GM18909 (cell line): Measurements from ENCODE around the gene SIPA1L3.

Experiments
- ATAC-seq: cut with Tn5 transposase; IDR thresholded peaks from one replicate; pipeline ENCODE4 v1.9.1; 2021; ENCODE audit warnings: mild to moderate bottlenecking; ENCODE audit not compliant: unreplicated experiment, poor library complexity

The SIPA1L3 gene

DNA sequence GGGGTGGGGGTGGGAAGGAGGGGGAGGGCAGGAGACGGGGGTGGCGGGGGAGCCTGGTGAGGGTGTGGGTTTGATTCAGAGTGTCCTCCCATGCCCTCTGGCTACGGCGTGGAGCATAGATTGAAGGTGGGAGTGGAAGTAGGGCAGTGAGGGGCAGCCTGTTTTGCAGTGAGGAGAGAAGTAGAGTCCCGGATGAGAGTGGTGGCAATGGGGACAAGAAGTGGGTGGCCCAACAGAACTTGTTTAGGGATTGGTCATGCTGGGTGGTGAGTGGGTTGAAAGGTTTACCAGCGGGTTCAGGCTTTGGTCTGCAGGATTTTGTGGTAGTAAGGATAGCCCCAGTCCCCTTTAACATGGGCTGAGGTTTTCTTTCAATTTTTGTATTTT, 35.5 kb downstream of the SIPA1L3 start:
- no peak for ATAC-seq

DNA sequence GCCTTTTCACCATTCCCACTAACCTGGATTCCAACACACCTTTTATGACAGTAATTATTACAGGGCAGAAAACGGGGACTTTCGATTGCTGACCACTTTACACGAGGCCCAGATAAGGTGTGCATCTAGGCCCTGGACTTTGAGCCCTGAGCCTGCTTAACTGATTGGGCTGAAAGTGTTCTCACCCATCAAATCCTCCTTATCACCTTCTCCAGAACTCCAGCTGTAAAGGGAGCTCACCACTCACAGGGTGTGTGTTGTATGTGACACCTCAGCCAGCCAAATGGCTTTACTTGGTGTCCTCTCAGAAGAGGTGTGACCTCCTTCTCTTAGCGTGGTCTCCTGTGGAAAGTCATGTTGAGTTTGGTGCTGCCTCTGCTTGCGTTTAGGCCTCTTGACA, 36.5 kb downstream of the SIPA1L3 start:
- no peak for ATAC-seq

DNA sequence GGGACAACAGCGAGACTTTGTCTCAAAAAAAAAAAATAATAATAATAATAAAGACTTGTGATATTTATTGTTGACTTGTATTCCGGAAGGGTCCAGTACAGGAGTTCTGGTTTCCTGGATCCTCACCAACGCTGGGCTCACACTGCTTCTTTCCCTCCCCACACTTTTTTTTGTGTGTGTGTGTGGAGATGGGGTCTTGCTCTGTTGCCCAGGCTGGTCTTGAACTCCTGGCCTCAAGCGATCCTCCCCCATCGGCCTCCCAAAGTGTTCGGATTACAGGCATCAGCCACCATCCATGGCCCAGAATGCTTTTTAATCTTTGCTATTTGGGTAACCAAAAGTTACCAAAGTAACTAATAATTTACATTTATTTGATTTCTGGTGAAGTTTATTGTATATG, 39.1 kb downstream of the SIPA1L3 start:
- ATAC-seq = no peak

DNA sequence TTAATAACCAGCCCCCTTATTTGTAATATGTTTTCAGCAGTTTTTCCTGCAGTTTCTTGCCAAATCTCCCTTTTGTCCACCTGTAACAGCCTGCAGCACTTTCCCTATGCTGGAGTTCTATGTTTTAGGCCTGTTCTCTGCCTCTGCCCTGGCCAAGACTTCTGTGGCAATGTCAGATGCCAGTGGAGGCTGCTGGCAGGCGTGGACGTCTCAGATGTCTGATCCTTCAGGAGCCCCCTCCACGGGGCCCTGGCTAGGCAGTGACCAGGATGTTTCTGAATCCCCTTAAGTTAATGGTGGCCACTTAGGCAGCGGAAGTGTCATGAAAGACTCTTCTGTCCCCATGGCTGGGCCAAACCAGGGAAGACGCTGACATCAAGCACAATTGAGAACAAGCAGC, 40.8 kb downstream of the SIPA1L3 start:
- no peak for ATAC-seq

DNA sequence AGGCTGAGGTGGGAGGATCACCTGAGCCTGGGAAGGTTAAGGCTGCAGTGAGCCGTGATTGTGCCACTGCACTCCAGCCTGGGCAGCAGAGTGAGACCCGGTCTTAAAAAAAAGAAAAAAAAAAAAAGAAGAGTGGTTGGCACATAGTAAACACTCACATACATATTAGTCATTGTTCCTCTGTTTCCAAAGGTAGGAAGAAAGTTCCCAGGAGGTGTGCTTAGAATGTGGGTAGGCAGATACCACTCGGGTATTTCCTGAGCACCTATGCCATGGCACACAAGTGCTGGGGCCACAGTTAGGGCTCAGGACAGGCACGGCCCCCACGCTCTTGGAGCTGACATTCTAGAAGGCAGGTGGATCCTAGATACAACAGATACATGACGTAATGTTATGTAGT, 41.4 kb downstream of the SIPA1L3 start:
- ATAC-seq = no peak

DNA sequence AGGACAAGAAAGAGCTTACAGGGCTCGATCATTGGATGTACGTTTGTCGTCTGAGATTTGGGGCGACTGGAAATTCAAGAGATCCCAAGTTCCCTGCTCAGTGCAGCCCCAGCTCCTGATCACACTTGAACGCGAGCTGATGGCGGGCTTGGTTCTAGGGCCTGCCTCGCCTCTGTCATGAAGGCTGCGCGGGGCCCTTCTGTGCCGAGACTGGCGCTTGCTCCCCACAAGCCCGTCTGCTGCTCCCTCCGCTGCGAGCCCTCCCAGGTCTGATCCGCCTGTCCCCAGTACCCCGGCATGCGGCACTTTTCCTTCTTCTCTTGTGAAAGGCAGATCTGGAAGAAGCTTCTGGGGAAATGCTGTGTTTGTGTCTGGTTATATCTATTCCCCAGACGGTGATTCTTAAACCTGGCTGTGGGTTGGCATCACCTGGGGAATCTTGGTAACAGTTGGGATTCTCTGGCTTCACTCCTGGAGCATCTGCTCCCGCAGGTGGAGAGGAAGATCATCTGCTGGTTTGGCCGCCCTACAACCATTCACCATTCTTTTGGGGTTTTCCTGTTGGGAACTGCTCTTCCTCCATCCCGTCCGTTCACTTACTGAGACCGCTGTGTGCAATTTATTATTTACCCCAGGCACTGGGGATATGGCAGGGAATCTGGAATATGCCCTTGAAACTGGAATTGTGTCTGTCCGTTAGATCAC, 43.6 kb downstream of the SIPA1L3 start:
- no peak for ATAC-seq

DNA sequence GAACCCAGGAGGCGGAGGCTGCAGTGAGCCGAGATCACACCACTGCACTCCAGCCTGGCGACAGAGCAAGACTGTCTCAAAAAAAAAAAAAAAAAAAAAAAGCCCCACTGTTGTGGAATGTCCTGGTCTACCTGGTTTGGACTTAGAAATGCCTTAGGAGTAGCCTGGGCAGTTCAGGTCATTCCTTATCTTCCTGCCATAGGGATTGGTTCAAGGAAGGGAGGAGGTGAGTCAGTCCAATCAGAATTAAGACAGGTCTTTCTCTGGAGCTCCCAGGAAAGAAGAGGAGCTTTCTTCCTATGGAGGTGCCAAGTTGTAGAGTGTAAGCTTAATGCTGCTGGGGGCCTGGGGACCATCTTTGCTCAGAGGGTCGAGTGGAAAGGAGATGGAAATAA, 44.8 kb downstream of the SIPA1L3 start:
- ATAC-seq = no peak

DNA sequence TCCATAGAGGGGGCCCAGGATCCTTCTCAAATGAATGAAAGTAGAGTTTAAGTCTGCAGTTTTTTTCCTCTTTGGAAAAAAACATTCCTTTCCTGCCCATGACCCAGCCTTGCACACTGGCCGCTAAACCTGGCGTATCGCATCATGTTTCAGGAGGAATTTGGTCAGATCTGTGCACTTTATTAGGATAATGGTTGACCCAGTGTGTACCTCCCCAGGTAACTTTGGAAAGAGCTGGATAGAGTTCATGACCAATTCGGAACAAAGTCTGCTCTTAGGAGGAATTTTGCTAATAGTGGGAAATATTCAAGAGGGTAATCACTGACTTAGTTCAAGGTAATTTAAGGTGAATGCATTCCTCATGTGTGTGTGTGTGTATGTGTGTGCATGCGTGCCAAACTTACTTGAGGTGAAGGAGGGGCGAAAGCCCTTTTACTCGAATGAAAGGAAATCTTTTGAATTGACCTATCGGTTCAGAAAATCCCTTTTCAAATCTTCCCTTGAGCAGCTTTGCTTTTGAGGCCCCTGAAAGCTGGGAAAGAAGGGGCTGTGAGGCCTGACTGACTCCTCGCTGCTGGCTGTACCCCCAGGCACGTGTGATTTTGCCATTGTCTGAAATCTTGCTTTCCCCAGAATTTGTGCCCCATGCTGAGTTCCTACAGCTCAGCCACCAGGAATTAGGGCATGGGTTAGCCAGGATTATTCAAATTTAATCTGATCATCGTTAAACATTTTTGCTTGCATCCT, 46.3 kb downstream of the SIPA1L3 start:
- ATAC-seq = no peak

DNA sequence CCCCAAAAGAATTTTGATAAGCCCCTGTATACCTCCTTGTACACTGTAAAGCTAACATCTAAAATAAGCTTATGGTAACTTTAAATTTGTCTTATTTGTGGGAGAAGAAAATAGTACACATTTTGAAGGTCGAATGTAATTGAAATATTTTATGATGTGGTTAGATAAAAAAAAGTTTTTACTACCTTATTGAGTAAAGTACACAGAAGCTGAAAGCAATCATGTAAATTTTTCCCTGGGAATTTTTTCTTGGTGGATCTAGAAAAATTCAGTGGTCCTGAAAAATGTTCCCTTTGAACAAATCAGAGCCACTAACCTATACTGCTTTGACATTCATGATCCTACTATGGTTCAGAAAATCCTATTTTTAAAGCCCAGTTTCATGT, 46.9 kb downstream of the SIPA1L3 start:
- no peak for ATAC-seq

DNA sequence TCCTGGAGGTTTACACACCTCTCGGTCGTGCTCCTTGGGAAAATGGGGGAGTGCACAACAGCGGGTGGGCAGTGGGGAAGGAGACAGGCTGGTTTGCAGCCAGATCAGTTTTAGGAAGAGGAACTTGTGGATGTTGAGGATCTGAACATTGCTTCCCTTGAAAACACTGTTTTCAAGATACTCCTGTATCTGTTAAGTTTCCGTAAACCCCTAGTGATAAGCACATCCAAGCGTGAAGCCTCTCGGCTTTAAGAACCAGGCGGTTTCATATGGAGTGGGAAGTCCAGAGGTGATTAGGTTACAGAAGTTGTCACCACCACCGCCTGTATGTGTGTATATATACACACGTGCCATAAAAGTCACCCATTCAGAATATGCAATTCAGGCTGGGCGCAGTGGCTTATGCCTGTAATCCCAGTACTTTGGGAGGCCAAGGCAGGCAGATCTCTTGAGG, 47.4 kb downstream of the SIPA1L3 start:
- ATAC-seq = no peak

DNA sequence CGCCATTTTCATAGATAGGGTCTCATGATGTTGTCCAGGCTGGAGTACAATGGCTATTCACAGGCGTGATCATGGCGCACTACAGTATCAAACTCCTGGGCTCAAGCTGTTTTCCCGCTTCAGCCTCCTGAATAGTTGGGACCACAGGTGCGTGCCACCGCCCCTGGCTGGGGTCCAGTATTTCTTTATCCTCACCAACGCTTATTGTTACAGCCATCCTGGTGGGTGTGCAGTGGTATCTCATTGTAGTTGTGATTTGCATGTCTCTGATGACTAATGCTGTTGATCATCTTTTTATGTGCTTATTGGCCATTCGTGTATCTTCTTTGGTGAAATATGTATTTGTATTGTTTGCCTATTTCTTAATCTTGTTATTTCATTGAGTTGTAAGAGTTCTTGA, 49.0 kb downstream of the SIPA1L3 start:
- ATAC-seq = no peak

DNA sequence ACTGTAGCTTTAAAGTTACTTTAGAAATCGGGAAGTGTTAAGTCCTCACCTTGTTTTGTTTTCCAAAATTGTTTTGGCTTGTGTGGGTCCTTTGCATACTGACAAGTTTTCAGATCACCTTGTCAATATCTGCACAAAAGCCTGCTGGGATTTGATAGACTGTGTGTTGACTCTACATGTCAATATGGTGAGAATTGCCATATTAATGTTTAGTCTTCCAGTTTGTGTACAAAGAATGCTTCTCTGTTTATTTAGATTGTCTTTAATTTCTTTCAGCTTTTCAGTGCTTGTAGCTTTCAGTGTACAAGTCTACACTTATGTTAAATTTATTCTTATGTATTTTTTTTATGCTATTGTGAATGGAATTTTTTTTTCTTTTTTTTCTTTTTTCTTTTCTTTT, 50.2 kb downstream of the SIPA1L3 start:
- ATAC-seq = no peak

DNA sequence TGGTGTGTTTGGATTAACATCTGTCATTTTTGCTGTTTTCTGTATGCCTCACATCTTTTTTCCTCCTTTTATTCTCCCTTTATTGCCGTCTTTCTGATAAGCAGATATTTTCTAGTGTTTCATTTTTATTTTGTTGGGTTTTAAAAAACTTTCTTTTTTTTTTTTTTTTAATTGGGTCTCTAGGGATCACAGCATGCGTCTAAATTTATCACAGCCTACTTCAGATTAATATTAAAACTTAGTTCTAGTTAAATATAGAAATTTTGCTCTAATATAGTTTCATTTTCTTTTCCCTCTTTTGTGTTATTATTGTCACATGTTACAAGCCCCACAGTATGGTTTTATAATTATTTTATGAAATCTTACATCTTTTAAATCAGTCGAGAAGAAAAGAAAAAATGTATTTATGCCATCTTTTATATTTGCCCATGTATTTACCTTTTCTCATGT, 52.7 kb downstream of the SIPA1L3 start:
- no peak for ATAC-seq

DNA sequence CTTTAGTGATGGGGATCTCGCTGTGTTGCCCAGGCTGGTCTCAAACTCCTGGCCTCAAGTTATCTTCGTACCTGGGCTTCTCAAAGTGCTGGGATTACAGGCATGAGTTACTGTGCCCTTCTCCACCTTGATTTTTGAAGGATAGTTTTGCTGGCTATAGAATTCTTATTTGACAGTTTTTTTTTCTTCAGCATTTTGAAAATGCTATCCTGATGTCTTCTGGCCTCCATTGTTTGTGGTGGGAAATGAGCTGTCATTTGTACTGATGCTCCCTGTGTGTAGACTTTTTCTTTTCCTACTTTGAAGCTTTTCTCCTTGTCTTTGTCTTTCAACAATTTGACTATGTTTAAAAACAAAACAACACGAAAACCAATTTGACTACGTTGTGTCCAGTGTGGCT, 54.2 kb downstream of the SIPA1L3 start:
- ATAC-seq = no peak

DNA sequence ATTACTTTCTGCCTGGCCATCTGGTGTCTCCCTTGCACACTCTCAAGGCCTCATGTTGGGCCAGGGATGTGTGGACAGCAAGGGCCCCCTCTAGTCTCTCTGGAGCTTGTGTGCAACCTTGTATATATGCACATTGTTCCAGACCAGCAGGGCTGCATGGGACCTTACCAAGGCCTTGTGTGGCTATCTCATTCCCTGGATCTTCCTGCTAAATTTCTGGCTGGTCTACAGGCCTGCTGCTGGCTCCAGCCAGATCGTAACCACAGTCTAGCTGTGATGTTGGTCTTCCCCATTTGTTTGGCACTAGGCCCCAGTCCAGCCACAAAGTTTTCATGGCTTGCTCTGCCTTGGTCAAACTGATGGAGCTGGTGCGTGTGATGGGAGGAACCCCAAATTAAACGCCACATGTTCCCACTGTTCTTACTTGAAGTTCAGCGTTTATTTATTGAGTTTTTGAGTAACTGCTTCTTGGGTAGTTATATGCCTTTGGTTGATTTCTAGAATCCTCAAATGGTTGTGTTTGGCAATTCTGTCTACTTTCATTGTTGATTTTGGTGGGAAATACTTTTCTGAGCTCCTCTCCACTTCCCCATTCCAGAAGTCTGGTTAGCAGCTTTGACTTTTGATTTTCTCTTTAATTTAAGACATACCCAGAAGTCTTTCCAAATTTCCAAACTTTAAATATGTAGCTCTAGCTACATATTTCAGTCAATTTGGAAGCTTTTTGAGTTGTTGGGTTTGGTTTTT, 56.4 kb downstream of the SIPA1L3 start:
- no peak for ATAC-seq

DNA sequence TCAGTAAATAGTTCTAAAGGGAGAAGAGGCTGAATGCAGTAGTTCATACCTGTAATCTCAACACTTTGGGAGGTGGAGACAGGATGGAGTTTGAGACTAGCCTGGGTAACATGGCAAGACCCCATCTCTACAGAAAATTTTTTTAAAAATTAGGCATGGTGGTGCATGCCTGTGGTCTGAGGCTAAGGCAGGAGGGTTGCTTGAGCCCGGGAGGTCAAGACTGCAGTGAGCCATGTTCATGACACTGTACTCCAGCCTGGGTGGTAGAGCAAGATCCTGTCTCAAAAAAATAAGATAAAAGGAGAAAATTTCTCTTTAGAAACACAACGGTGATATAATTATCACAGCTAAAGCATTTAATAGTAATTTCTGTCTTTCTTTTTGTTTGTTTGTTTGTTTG, 57.1 kb downstream of the SIPA1L3 start:
- no peak for ATAC-seq

DNA sequence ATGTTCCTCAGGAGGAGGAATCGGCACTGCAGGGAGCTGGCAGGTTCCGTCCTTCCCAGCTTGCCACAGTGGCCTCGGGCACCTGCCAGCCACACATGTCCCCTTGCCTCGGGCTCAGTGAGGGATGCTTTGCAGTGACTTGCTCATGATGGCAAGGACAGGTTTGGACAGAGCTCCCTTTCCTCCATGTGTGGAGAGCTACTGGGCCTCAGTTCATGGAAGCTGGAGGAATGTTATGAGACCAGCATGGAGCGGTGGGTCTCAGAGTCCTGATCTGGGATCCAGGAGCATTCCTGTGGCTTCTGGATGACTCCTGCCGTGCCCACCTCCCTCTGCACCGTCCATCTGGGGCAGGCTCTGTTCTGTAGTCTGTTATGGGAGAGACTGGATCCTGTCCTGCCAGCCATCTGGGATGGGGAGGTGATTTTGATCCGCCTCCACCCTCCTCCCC, 59.2 kb downstream of the SIPA1L3 start:
- ATAC-seq = no peak

DNA sequence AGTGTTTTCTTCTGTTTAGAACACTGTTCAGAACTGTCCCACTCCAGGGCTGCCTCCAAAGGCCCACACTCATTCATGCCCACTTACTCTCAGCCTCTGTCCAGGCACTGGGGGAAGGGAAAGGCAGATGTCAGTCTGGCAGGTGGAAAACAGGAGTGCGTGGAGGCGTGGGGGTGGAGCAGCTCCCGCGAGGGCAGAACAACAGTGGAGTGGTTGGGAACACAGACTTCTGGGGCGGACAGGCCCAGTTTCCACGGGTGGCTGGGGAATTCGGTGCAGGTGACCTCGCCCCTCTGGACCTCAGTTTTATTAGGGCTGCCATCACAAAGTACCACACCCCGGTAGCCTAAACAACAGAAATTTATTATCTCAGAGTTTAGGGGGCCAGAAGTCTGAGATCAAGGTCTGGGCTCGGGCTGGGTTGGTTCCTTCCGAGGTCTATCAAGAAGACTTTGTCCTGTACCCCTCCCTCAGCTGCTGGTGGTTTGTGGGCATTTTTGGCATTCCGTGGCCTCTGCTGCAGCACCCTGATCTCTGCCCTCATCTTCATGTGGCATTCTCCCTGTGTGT, 59.7 kb downstream of the SIPA1L3 start:
- no peak for ATAC-seq

DNA sequence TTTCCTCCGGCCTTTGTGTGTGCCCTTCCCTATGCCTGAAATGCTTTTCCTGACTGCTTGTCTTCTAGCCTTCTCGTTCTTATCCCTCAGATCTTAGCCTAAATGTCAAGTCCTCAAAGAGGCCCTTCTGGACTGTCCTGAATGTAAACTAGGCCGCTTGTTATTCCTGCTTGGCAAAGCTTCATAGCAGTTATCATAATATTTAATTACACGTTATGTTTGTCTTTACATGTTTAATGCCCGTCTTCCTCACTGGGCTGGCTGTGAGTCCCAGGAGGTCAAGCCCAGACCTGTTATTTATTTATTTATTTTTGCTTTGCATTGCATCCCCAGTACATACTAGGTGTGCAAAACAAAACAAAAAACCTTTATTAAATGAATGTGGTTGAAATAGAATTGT, 62.7 kb downstream of the SIPA1L3 start:
- ATAC-seq = no peak

DNA sequence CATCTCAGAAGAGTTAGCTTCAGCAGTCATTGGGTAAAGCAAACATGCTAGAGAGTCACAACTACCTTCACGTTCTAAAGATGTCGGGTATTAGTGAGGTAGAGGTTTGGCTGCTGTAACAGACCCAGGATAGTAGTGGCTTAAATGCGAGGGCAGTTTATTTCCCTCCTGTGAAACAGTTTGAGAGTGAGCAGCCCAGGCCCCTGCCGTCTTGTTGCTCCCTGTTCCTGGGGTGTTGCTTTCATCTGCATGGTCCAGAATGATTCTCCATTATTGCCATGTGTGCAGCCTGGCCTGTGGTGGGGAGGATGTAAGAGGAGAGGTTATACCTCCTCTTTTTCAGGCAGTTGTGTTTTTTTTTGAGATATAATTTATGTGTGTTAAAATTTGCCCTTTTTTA, 63.7 kb downstream of the SIPA1L3 start:
- ATAC-seq = no peak

DNA sequence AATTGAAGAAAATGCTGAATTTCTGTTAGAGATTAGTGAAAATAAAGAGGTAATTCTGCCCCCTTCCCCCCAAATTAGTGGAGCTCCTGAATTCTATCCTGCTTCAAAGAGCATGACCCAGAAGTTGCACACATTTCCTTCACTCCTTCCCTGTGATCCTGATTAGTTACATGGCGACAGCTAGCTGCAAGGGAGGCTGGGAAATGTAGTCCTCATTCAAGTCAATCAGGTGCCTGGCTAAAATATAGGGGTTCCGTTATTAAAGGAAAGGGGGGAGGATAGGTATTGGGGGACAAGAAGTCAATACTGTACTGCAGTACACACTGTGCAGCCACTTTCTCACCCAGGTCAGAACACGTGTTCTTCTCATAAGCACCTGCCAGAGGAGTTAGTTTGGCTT, 65.8 kb downstream of the SIPA1L3 start:
- no peak for ATAC-seq
